Activated naive CD4-positive, alpha-beta T cell treated with anti-CD3 and anti-CD28 coated beads for 36 hours (primary cell): ENCODE measurements around the gene HMG20A. TPM values are rescaled to one million over a fixed set of nuclear protein-coding genes. Genes with fewer than 3 reads are reported as not detected.
"Not testable (repeated sequence)": the region's sequence is repeated elsewhere in the genome, so short reads cannot be mapped to it uniquely, and the experiment has no call there.

ENCODE experiments used
- CTCF ChIA-PET: fragments of 350-600 bp; sonication (Branson Sonifier 250); formaldehyde crosslinking; loops from one replicate; lab custom pipeline; 2021; ENCODE audit warnings: antibody characterized with exemption; lab: Charles Lee
- DNase-seq: peaks from one replicate; pipeline ENCODE4 v3.0.0-alpha.2; 2020
- H3K27ac Mint-ChIP-seq: one replicate; pipeline ENCODE4 v1.8.0; 2021; ENCODE audit warnings: mild to moderate bottlenecking, mixed read lengths
- H3K27me3 Mint-ChIP-seq: one replicate; pipeline ENCODE4 v1.8.0; 2021; ENCODE audit warnings: low read depth, mixed read lengths
- H3K36me3 Mint-ChIP-seq: one replicate; pipeline ENCODE4 v1.8.0; 2021; ENCODE audit warnings: low read depth, mixed read lengths
- H3K4me1 Mint-ChIP-seq: one replicate; pipeline ENCODE4 v1.8.0; 2021; ENCODE audit warnings: low read depth, mixed read lengths
- H3K4me3 Mint-ChIP-seq: one replicate; pipeline ENCODE4 v1.8.0; 2021; ENCODE audit warnings: mild to moderate bottlenecking, moderate library complexity, mixed read lengths
- H3K9me3 Mint-ChIP-seq: one replicate; pipeline ENCODE4 v1.8.0; 2021; ENCODE audit warnings: mixed read lengths
- intact Hi-C: fragments of 100-400 bp; cut with micrococcal nuclease; formaldehyde crosslinking; loops from one replicate; pipeline ENCODE4 v1.15.1; 2023
- total RNA-seq, 2 experiments: library from RNA; stranded (reverse); gene quantifications; one replicate each; pipeline ENCODE4 v1.2.3, GENCODE V29; 2021

Gene HMG20A
- total RNA-seq, 2 experiments from 2014 or later = 33.1 to 38.2 TPM

DNA sequence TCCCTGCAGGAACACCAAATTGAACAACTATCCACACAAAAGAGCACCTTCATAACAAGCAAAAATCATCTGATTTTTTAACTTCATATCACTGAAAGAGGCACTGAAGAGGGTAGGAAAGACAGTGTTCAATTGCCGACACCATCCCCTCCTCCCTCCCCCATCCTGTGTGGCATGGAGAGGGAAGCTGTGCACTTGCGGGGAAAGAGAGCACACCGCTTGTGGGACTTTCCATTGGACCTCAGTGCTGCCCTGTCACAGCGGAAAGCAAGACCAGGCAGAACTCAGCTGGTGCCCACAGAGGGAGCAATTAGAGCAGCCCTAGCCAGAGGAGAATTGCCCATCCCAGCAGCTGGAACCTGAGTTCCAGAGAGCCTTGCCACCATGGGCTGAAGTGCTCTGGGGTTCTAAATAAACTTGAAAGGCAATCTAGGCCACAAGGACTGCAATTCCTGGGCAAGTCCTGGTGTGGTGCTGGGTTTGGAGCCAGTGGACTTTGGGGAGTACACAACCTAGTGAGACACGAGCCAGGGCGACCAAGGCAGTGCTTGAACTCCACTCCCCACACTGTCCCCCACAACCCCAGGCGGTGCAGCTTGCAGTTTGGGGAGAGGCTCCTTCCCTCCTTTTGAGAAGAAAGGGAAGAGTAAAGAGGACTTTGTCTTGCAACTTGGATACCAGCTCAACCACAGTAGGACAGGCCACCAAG lies 27.8 kb upstream of the HMG20A start:
- no peak overlapping the region for H3K27ac Mint-ChIP-seq
- intact Hi-C loops = no loop called here
- H3K4me3 Mint-ChIP-seq = no peak overlapping the region
- H3K36me3 Mint-ChIP-seq = peaks cover 3% of the 10 kb centered on the region
- no peak for DNase-seq
- no peaks in the 10 kb centered on the region for H3K27me3 Mint-ChIP-seq
- no peaks in the 10 kb centered on the region for H3K4me1 Mint-ChIP-seq
- H3K9me3 Mint-ChIP-seq = peaks cover 13% of the 10 kb centered on the region
- CTCF ChIA-PET = no interaction called here

DNA sequence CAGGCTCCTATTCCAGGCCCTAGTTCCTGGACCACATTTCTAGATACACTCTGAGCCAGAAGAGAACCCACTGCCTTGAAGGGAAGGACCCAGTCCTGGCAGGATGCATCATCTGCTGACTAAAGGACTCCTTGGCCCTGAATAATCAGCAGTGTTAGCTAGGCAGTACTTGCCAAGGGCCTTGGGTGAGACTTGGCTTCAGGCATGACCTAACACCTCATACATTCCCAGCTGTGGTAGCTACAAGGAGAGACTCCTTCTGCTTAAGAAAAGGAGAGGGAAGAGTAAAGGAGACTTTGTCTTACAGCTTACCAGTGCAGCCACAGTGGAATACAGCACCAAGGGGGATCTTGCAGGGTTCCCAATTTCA lies 27.2 kb upstream of the HMG20A start:
- no peak overlapping the region for H3K4me3 Mint-ChIP-seq
- peaks cover 18% of the 10 kb centered on the region for H3K9me3 Mint-ChIP-seq
- peaks cover 4% of the 10 kb centered on the region for H3K36me3 Mint-ChIP-seq
- no peak for DNase-seq
- H3K27me3 Mint-ChIP-seq = no peaks in the 10 kb centered on the region
- no peaks in the 10 kb centered on the region for H3K4me1 Mint-ChIP-seq
- CTCF ChIA-PET = no interaction called here
- intact Hi-C loops = no loop called here
- no peak overlapping the region for H3K27ac Mint-ChIP-seq

DNA sequence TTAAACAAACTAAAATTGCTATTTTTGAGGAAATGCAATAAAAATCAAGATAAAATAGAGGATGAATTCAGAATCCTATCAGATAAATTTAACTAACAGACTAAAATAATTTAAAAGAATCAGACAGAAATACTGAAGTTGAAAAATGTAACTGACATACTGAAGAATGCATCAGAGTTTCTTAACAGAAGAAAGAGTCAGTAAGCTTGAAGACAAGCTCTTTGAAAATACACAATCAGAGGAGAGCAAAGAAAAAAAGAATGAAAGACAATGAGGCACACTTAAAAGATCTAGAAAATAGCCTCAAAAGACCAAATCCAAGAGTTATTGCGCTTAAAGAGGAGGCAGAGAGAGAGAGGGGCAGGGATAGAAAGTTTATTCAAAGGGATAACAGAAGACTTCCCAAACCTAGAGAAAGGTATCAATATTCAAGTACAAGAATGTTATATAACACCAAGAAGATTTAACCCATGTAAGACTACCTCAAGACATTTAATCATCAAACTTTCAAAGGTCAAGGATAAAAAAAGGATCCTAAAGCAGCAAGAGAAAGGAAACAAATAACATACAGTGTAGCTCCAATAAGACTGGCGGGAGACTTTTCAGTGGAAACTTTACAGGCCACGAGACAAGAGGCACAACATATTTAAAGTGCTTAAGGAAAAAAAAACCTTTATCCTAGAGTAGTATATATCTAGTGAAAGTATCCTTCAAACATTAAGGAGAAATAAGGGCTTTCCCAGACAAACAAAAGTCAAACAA lies 25.5 kb upstream of the HMG20A start:
- CTCF ChIA-PET = interaction anchor here (0.6 kb wide), 1 partner anchor 92 kb away, joined by 3 read pairs; no protein-coding TSS in a partner anchor
- H3K4me3 Mint-ChIP-seq = no peak overlapping the region
- H3K36me3 Mint-ChIP-seq = peaks cover 4% of the 10 kb centered on the region
- H3K27me3 Mint-ChIP-seq = no peaks in the 10 kb centered on the region
- intact Hi-C loops = no loop called here
- H3K9me3 Mint-ChIP-seq = peaks cover 30% of the 10 kb centered on the region
- DNase-seq = no peak
- H3K4me1 Mint-ChIP-seq = no peaks in the 10 kb centered on the region
- no peak overlapping the region for H3K27ac Mint-ChIP-seq

DNA sequence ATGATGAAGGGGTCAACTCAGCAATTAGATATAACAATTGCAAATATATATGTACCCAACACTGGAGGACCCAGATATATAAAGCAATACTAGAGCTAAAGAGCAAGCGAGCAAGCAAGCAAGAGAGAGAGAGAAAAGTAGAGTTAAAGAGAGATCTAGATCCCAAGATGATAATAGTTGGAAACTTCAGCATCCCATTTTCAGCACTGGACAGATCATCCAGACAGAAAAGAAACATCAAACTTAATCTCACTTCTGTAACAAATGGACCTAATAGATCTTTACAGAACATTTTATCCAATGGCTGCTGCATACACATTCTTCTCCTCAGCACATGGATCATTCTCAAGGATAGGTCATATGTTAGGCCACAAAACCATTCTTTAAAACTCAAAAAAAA lies 24.0 kb upstream of the HMG20A start:
- no peak overlapping the region for H3K4me3 Mint-ChIP-seq
- H3K4me1 Mint-ChIP-seq = peaks cover 3% of the 10 kb centered on the region
- DNase-seq = no peak
- peaks cover 33% of the 10 kb centered on the region for H3K9me3 Mint-ChIP-seq
- H3K27me3 Mint-ChIP-seq = no peaks in the 10 kb centered on the region
- CTCF ChIA-PET = no interaction called here
- intact Hi-C loops = no loop called here
- peaks cover 4% of the 10 kb centered on the region for H3K36me3 Mint-ChIP-seq
- H3K27ac Mint-ChIP-seq = no peak overlapping the region

DNA sequence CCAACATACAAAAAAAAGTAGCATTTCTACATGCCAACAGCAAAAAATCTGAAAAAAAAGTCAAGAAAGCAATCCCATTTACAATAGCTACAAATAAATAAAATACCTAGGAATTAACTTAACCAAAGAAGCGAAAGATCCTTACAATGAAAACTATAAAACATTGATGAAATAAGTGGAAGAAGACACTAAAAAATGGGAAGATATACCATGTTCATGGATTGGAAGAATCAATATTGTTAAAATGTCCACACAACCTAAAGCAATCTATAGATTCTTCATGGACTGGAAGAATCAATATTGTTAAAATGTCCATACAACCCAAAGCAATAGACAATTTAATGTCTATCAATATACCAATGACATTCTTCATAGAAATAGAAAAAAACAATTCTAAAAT lies 21.8 kb upstream of the HMG20A start:
- H3K9me3 Mint-ChIP-seq = peaks cover 33% of the 10 kb centered on the region
- H3K4me1 Mint-ChIP-seq = peaks cover 21% of the 10 kb centered on the region
- intact Hi-C loops = no loop called here
- H3K27ac Mint-ChIP-seq = no peak overlapping the region
- CTCF ChIA-PET = interaction anchor here (0.6 kb wide), 1 partner anchor 486 kb away, joined by 3 read pairs; no protein-coding TSS in a partner anchor
- no peak for DNase-seq
- no peak overlapping the region for H3K4me3 Mint-ChIP-seq
- no peaks in the 10 kb centered on the region for H3K27me3 Mint-ChIP-seq
- peaks cover 4% of the 10 kb centered on the region for H3K36me3 Mint-ChIP-seq

DNA sequence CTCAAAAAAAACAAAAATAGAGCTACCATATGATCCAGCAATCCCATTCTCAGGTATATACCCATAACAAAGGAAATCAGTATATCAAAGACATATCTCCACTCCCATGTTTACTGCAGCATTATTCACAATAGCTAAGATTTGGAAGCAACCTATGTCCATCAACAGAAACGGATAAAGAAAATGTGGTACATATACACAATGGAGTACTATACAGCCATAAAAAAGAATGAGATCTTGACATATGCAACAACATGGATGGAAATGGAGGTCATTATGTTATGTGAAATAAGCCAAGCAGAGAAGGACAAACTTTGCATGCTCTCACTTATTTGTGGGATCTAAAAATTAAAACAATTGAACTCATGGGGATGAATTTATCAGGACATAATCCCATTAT lies 20.4 kb upstream of the HMG20A start:
- no peak for DNase-seq
- intact Hi-C loops = no loop called here
- peaks cover 30% of the 10 kb centered on the region for H3K9me3 Mint-ChIP-seq
- H3K4me1 Mint-ChIP-seq = peaks cover 24% of the 10 kb centered on the region
- CTCF ChIA-PET = no interaction called here
- no peak overlapping the region for H3K27ac Mint-ChIP-seq
- peaks cover 4% of the 10 kb centered on the region for H3K36me3 Mint-ChIP-seq
- H3K27me3 Mint-ChIP-seq = no peaks in the 10 kb centered on the region
- no peak overlapping the region for H3K4me3 Mint-ChIP-seq

DNA sequence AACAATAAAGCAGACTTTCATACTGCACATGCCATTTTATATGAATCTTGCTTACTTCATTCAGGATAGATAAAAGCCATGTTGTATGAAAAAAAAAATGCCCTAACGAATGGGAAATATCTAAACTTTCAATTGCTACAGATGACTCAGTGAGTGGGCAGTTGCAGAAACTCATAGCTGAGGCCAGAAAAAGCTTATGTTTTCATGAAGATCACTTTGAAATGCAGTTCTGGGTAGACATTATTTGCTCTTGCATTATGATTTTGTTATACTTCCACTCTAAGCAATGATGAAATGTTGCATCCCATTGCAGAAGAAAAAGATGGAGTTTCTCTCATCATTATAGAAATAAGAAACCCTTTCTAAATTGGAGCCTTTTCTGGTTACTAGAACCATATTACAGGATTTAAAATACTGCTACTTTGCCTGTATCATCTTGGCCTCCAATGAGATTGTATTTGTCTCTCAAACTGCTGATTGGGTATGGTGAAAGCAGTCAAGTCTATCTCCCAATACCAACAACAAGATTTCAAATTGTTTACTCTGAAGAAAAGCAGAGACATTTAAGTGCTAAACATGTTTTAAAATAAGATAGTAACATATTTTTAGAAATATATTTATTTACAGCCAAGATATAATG lies 17.8 kb upstream of the HMG20A start:
- peaks cover 20% of the 10 kb centered on the region for H3K9me3 Mint-ChIP-seq
- H3K4me1 Mint-ChIP-seq = peaks cover 43% of the 10 kb centered on the region
- H3K4me3 Mint-ChIP-seq = peak overlapping the region; percentile 17
- intact Hi-C loops = loop anchor here (2.0 kb wide), 1 partner anchor 16 kb away; no protein-coding TSS in a partner anchor
- peak; percentile 17 for DNase-seq
- H3K27me3 Mint-ChIP-seq = no peaks in the 10 kb centered on the region
- CTCF ChIA-PET = interaction anchor here (1.2 kb wide), 1 partner anchor 30 kb away, joined by 4 read pairs; no protein-coding TSS in a partner anchor
- peaks cover 3% of the 10 kb centered on the region for H3K36me3 Mint-ChIP-seq
- H3K27ac Mint-ChIP-seq = peak overlapping the region; percentile 61

DNA sequence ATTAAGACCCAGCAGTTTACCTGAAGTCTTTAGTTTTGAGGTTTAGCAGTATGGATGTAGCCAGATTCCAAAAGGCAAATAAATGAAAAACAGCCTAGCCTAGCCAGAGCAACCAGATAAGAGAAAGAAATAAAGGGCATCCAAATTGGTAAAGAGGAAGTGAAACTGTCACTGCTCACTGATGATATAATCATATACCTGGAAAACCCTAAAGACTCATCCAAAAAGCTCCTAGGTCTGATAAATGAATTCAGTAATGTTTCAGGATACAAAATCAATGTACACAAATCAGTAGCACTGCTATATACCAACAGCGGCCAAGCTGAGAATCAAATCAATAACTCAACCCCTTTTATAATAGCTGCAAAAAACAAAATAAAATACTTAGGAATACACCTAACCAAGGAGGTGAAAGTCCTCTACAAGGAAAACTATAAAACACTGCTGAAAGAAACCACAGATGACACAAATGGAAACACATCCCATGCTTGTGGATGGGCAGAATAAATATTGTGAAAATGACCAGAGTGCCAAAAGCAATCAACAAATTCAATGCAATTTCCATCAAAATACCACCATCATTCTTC lies 14.4 kb upstream of the HMG20A start:
- DNase-seq, H3K36me3 Mint-ChIP-seq, H3K4me3 Mint-ChIP-seq, H3K9me3 Mint-ChIP-seq, H3K27me3 Mint-ChIP-seq, H3K27ac Mint-ChIP-seq: not testable (repeated sequence)
- peaks cover 58% of the 10 kb centered on the region for H3K4me1 Mint-ChIP-seq
- CTCF ChIA-PET = interaction anchor here (0.5 to 1.0 kb wide), 5 partner anchors 16 to 137 kb away, joined by 3 to 4 read pairs (median 3); no protein-coding TSS in a partner anchor
- intact Hi-C loops = loop anchor here (5.0 kb wide), 1 partner anchor 219 kb away; no protein-coding TSS in a partner anchor

DNA sequence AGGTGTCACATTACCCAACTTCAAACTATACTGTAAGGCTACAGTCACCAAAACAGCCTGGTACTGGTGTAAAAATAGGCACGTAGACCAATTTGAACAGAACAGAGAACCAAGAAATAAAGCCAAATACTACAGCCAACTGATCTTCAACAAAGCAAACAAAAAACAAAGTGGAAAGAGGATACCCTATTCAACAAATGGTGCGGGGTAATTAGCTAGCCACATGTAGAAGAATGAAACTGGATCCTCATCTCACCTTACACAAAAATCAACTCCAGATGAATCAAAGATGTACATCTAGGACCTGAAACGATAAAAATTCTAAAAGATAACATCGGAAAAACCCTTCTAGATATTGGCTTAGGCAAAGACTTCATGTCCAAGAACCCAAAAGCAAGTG lies 13.8 kb upstream of the HMG20A start:
- DNase-seq = no peak
- H3K27me3 Mint-ChIP-seq = no peaks in the 10 kb centered on the region
- peaks cover 56% of the 10 kb centered on the region for H3K4me1 Mint-ChIP-seq
- H3K9me3 Mint-ChIP-seq = no peaks in the 10 kb centered on the region
- no peak overlapping the region for H3K27ac Mint-ChIP-seq
- peaks cover 5% of the 10 kb centered on the region for H3K36me3 Mint-ChIP-seq
- CTCF ChIA-PET = interaction anchor here (0.5 to 1.0 kb wide), 4 partner anchors 15 to 136 kb away, joined by 3 read pairs; no protein-coding TSS in a partner anchor
- intact Hi-C loops = loop anchor here (5.0 kb wide), 1 partner anchor 220 kb away; no protein-coding TSS in a partner anchor
- no peak overlapping the region for H3K4me3 Mint-ChIP-seq

DNA sequence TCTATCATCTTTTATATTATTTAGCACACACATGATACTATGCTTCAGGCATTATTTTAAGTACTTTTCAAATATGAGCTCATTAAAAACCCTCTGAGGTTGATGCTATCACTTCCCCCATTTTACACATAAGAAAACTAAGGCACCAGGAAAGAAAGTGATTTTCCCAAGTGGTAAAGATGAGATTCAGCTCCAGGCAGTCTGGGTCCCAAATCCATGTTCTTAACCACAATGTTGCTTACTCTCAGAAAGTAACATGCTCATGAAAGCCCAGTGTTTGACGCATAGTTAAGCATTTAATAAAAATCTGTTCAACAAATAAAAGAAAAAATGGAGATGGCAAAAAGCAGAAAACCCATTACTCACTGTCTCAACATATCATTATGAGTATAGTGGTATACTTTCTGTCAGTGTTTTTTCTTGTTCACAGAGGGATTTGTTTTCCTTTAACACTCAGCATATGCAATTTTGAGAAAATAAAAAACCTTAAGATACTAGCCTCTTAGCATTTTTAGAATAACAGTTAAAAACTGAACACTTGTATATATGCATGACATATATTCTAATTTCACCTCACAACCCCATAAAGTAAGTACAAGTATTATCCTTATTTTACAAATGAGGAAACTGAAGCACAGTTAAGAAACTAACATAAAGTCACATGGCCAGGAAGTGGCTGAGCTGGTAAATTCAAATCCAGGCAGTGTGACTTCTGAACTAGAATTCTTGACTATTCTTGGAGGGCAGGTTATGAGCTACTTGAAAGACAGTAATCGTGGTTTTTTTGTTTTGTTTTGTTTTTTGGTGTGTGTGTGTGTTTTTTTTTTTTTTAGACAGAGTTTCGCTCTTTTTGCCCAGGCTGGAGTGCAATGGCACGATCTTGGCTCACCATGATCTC lies 11.2 kb upstream of the HMG20A start:
- peaks cover 5% of the 10 kb centered on the region for H3K36me3 Mint-ChIP-seq
- H3K9me3 Mint-ChIP-seq = no peaks in the 10 kb centered on the region
- H3K27ac Mint-ChIP-seq = peak overlapping the region; percentile 86
- H3K4me3 Mint-ChIP-seq = peak overlapping the region; percentile 68
- H3K4me1 Mint-ChIP-seq = peaks cover 38% of the 10 kb centered on the region
- intact Hi-C loops = loop anchor here (1.0 to 5.0 kb wide), 2 partner anchors 11 to 222 kb away; partner anchors contain the start of genes HMG20A and PEAK1
- CTCF ChIA-PET = interaction anchor here (0.7 to 1.7 kb wide), 4 partner anchors 10 to 222 kb away, joined by 3 to 7 read pairs (median 4); no protein-coding TSS in a partner anchor
- peak; percentile 65 for DNase-seq
- no peaks in the 10 kb centered on the region for H3K27me3 Mint-ChIP-seq

DNA sequence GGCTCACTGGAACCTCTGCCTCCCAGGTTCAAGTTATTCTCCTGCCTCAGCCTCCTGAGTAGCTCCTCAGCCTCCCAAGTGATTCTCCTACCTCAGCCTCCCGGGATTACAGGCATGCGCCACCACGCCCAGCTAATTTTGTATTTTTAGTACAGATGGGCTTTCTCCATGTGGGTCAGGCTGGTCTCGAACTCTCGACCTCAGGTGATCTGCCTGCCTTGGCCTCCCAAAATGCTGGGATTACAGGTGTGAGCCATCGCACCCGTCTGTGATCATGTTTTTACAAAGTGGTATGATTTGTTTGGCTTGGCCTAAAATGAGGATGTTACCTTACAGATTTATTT lies 10.6 kb upstream of the HMG20A start:
- H3K4me1 Mint-ChIP-seq = peaks cover 40% of the 10 kb centered on the region
- H3K36me3 Mint-ChIP-seq, DNase-seq, H3K27me3 Mint-ChIP-seq, H3K9me3 Mint-ChIP-seq, intact Hi-C loops: not testable (repeated sequence)
- CTCF ChIA-PET = interaction anchor here (0.7 to 1.7 kb wide), 3 partner anchors 9 to 223 kb away, joined by 3 to 7 read pairs (median 4); no protein-coding TSS in a partner anchor
- peak overlapping the region; percentile 86 for H3K27ac Mint-ChIP-seq
- peak overlapping the region; percentile 68 for H3K4me3 Mint-ChIP-seq
